HepG2 (cell line): ENCODE results near the gene NFE2L3. TPM values are rescaled to one million over a fixed set of nuclear protein-coding genes. Genes with fewer than 3 reads are reported as not detected.

Source experiments
- ASH2L ChIP-seq: fragments of 300-600, 200-600 bp; sonication (generic); IDR thresholded peaks from 2 replicates; pipeline ENCODE4 v1.7.0; 2017; ENCODE audit warnings: low read depth, mild to moderate bottlenecking, moderate library complexity, mixed read lengths, low read length; ENCODE audit not compliant: insufficient read length
- CHCHD3 ChIP-seq: sonication (generic); formaldehyde crosslinking; IDR thresholded peaks from 2 replicates; pipeline ENCODE4 v1.8.0; 2022; ENCODE audit warnings: mild to moderate bottlenecking, missing genetic modification reagents, moderate library complexity
- CHD4 ChIP-seq: fragments of 200-600 bp; sonication (generic); IDR thresholded peaks from 2 replicates; pipeline ENCODE4 v1.7.0; 2017; ENCODE audit warnings: mild to moderate bottlenecking, low read length, borderline replicate concordance
- ETV5 ChIP-seq: IDR thresholded peaks from 2 replicates; pipeline ENCODE4 v1.6.1; 2018; ENCODE audit warnings: missing biosample characterization, missing genetic modification reagents, inconsistent platforms, borderline replicate concordance
- GABPB1 ChIP-seq: IDR thresholded peaks from 2 replicates; pipeline ENCODE4 v1.6.1; 2016; ENCODE audit warnings: mild to moderate bottlenecking, missing genetic modification reagents, moderate library complexity, missing compliant biosample characterization
- HES4 ChIP-seq: sonication (generic); formaldehyde crosslinking; IDR thresholded peaks from 2 replicates; pipeline ENCODE4 v1.9.0; 2021; ENCODE audit warnings: mild to moderate bottlenecking, missing genetic modification reagents, borderline replicate concordance
- HNRNPK ChIP-seq: fragments of 200-400 bp; formaldehyde crosslinking; IDR thresholded peaks from 2 replicates; pipeline ENCODE4 v1.6.1; 2018; ENCODE audit warnings: low read length, low read depth, moderate library complexity, mild to moderate bottlenecking; ENCODE audit not compliant: poor library complexity, severe bottlenecking
- IKZF4 ChIP-seq: sonication (generic); formaldehyde crosslinking; IDR thresholded peaks from 2 replicates; pipeline ENCODE4 v1.5.1; 2020; ENCODE audit warnings: borderline replicate concordance, mild to moderate bottlenecking, low read depth, missing genetic modification reagents; ENCODE audit errors: not compliant biosample characterization
- IRX3 ChIP-seq: sonication (generic); formaldehyde crosslinking; IDR thresholded peaks from 2 replicates; pipeline ENCODE4 v1.8.1; 2023; ENCODE audit warnings: mild to moderate bottlenecking, low read depth, missing genetic modification reagents, borderline replicate concordance
- ZBTB21 ChIP-seq: sonication (generic); formaldehyde crosslinking; IDR thresholded peaks from 2 replicates; pipeline ENCODE4 v1.4.0; 2020; ENCODE audit warnings: missing genetic modification reagents
- ZFY ChIP-seq: sonication (generic); formaldehyde crosslinking; IDR thresholded peaks from 2 replicates; pipeline ENCODE4 v1.4.0; 2020; ENCODE audit warnings: missing genetic modification reagents
- ZMYM4 ChIP-seq: sonication (generic); formaldehyde crosslinking; IDR thresholded peaks from 2 replicates; pipeline ENCODE4 v1.8.1; 2023; ENCODE audit warnings: mild to moderate bottlenecking, missing genetic modification reagents
- ZNF333 ChIP-seq: sonication (generic); formaldehyde crosslinking; IDR thresholded peaks from 2 replicates; pipeline ENCODE4 v1.4.0; 2020; ENCODE audit warnings: mild to moderate bottlenecking, missing genetic modification reagents, borderline replicate concordance
- polyA plus RNA-seq, 8 experiments: library from polyadenylated mRNA; depleted of rRNA in 3 of 8; stranded (reverse) in 7 of 8; unstranded in 1 of 8; fragments of >200 nt; fragmentation: Illumina TruSeq in 4 of 8; extraction: Trizol in 4 of 8; gene quantifications; 2 replicates each; pipeline versions ENCODE4 v1.2.1 to v1.2.3, GENCODE V29; 2011 to 2016; ENCODE audit warnings: low read depth in 4 of 8, missing spikeins in 1 of 8, mixed read lengths in 1 of 8; ENCODE audit not compliant: insufficient read depth in 1 of 8
- total RNA-seq, 5 experiments: library from RNA; depleted of rRNA; stranded (reverse); fragments of >200 nt; fragmentation: Illumina TruSeq; extraction: Trizol; gene quantifications; 2 replicates each; pipeline ENCODE4 v1.2.3, GENCODE V29; 2016; ENCODE audit warnings: low read depth in 1 of 5
- TF ChIP-seq, protein P1 (sequence below): sonication (generic); formaldehyde crosslinking; IDR thresholded peaks from 2 replicates; pipeline ENCODE4 v1.4.0; 2020; ENCODE audit warnings: missing genetic modification reagents, borderline replicate concordance
- TF ChIP-seq, protein P2 (sequence below), 2 experiments: sonication (generic) in 1 of 2; formaldehyde crosslinking in 1 of 2; IDR thresholded peaks; 2 replicates each; pipeline versions ENCODE4 v1.4.0 to v1.6.1; 2018 to 2020; ENCODE audit warnings: missing genetic modification reagents in 2 of 2, borderline replicate concordance in 1 of 2, low read depth in 1 of 2, mild to moderate bottlenecking in 1 of 2, missing biosample characterization in 1 of 2
- TF ChIP-seq, protein P3 (sequence below): sonication (generic); formaldehyde crosslinking; IDR thresholded peaks from 2 replicates; pipeline ENCODE4 v1.5.0; 2020; ENCODE audit warnings: missing genetic modification reagents
- TF ChIP-seq, protein P4 (sequence below): sonication (generic); formaldehyde crosslinking; IDR thresholded peaks from 2 replicates; pipeline ENCODE4 v1.4.0; 2020; ENCODE audit warnings: missing genetic modification reagents

The NFE2L3 gene
- total and polyA plus RNA-seq, 2 of the 13 experiments (the other 11 are each of a cell fraction or from before 2014, with no cell fraction given), result 11.4 to 19.4 TPM

DNA sequence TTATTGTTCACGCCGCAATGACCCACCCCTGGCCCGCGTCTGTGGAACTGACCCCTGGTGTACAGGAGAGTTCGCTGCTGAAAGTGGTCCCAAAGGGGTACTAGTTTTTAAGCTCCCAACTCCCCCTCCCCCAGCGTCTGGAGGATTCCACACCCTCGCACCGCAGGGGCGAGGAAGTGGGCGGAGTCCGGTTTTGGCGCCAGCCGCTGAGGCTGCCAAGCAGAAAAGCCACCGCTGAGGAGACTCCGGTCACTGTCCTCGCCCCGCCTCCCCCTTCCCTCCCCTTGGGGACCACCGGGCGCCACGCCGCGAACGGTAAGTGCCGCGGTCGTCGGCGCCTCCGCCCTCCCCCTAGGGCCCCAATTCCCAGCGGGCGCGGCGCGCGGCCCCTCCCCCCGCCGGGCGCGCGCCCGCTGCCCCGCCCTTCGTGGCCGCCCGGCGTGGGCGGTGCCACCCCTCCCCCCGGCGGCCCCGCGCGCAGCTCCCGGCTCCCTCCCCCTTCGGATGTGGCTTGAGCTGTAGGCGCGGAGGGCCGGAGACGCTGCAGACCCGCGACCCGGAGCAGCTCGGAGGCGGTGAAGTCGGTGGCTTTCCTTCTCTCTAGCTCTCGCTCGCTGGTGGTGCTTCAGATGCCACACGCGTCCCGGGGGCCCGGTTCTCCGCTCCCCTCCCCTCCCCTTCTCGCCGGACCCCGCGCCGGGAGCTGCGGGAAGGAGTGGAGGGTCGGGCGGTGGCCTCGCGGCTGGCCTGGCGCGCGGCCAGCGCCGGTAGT, 49.4 kb downstream of the NFE2L3 start, which contains the start of gene CBX3 (continued):
- TF ChIP-seq, protein P1, sequence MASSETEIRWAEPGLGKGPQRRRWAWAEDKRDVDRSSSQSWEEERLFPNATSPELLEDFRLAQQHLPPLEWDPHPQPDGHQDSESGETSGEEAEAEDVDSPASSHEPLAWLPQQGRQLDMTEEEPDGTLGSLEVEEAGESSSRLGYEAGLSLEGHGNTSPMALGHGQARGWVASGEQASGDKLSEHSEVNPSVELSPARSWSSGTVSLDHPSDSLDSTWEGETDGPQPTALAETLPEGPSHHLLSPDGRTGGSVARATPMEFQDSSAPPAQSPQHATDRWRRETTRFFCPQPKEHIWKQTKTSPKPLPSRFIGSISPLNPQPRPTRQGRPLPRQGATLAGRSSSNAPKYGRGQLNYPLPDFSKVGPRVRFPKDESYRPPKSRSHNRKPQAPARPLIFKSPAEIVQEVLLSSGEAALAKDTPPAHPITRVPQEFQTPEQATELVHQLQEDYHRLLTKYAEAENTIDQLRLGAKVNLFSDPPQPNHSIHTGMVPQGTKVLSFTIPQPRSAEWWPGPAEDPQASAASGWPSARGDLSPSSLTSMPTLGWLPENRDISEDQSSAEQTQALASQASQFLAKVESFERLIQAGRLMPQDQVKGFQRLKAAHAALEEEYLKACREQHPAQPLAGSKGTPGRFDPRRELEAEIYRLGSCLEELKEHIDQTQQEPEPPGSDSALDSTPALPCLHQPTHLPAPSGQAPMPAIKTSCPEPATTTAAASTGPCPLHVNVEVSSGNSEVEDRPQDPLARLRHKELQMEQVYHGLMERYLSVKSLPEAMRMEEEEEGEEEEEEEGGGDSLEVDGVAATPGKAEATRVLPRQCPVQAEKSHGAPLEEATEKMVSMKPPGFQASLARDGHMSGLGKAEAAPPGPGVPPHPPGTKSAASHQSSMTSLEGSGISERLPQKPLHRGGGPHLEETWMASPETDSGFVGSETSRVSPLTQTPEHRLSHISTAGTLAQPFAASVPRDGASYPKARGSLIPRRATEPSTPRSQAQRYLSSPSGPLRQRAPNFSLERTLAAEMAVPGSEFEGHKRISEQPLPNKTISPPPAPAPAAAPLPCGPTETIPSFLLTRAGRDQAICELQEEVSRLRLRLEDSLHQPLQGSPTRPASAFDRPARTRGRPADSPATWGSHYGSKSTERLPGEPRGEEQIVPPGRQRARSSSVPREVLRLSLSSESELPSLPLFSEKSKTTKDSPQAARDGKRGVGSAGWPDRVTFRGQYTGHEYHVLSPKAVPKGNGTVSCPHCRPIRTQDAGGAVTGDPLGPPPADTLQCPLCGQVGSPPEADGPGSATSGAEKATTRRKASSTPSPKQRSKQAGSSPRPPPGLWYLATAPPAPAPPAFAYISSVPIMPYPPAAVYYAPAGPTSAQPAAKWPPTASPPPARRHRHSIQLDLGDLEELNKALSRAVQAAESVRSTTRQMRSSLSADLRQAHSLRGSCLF, result no peak
- TF ChIP-seq CHD4 (peak; percentile 34; the same call in 1 of the 2 replicates), GABPB1 (CRISPR knock-in tag) (peak; percentile 20; the same call in 1 of the 2 replicates), ASH2L (no peak), ZBTB21 (CRISPR knock-in tag) (no peak), CHCHD3 (no peak), ZFY (CRISPR knock-in tag) (peak; percentile 62; the same call in 1 of the 2 replicates), HES4 (CRISPR knock-in tag) (no peak), IKZF4 (CRISPR knock-in tag) (peak; percentile 48), ZMYM4 (CRISPR knock-in tag) (0 out of 2 replicates have a peak, but pooled peaks have one; percentile 9), ZNF333 (CRISPR knock-in tag) (no peak), ETV5 (CRISPR knock-in tag) (0 out of 2 replicates have a peak, but pooled peaks have one; percentile 4), HNRNPK (peak; percentile 86), IRX3 (CRISPR knock-in tag) (0 out of 2 replicates have a peak, but pooled peaks have one; percentile 37)
- TF ChIP-seq, protein P2, sequence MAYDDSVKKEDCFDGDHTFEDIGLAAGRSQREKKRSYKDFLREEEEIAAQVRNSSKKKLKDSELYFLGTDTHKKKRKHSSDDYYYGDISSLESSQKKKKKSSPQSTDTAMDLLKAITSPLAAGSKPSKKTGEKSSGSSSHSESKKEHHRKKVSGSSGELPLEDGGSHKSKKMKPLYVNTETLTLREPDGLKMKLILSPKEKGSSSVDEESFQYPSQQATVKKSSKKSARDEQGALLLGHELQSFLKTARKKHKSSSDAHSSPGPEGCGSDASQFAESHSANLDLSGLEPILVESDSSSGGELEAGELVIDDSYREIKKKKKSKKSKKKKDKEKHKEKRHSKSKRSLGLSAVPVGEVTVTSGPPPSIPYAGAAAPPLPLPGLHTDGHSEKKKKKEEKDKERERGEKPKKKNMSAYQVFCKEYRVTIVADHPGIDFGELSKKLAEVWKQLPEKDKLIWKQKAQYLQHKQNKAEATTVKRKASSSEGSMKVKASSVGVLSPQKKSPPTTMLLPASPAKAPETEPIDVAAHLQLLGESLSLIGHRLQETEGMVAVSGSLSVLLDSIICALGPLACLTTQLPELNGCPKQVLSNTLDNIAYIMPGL (CRISPR knock-in tag; IDR thresholded peaks at IDR 0.05; ENCODE audit: borderline replicate concordance in 1 of 2, low read depth in 1 of 2), result peak; percentile 15 to 44; a peak in 2 of 4 replicates
- TF ChIP-seq, protein P3, sequence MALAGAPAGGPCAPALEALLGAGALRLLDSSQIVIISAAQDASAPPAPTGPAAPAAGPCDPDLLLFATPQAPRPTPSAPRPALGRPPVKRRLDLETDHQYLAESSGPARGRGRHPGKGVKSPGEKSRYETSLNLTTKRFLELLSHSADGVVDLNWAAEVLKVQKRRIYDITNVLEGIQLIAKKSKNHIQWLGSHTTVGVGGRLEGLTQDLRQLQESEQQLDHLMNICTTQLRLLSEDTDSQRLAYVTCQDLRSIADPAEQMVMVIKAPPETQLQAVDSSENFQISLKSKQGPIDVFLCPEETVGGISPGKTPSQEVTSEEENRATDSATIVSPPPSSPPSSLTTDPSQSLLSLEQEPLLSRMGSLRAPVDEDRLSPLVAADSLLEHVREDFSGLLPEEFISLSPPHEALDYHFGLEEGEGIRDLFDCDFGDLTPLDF, result no peak; the same call in 1 of the 2 replicates
- TF ChIP-seq, protein P4, sequence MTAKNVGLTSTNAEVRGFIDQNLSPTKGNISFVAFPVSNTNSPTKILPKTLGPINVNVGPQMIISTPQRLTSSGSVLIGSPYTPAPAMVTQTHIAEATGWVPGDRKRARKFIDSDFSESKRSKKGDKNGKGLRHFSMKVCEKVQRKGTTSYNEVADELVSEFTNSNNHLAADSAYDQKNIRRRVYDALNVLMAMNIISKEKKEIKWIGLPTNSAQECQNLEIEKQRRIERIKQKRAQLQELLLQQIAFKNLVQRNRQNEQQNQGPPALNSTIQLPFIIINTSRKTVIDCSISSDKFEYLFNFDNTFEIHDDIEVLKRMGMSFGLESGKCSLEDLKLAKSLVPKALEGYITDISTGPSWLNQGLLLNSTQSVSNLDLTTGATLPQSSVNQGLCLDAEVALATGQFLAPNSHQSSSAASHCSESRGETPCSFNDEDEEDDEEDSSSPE, result peak; percentile 85
